HFFc6 (cell line): ENCODE measurements around the gene RHBG. TPM values are rescaled to one million over a fixed set of nuclear protein-coding genes. Genes with fewer than 3 reads are reported as not detected.
"Not testable (repeated sequence)": the region's sequence is repeated elsewhere in the genome, so short reads cannot be mapped to it uniquely, and the experiment has no call there.

Source experiments
- DNase-seq: peaks from one replicate; pipeline ENCODE4 v3.0.0-alpha.2; 2018
- H3K27ac Mint-ChIP-seq: 2 replicates; pipeline ENCODE4 v1.8.0; 2020; ENCODE audit warnings: mild to moderate bottlenecking, mixed read lengths
- H3K27me3 Mint-ChIP-seq: 2 replicates; pipeline ENCODE4 v1.8.0; 2021; ENCODE audit warnings: mild to moderate bottlenecking, moderate library complexity, mixed read lengths; ENCODE audit not compliant: insufficient read depth
- H3K36me3 Mint-ChIP-seq: 2 replicates; pipeline ENCODE4 v1.8.0; 2021; ENCODE audit warnings: low read depth, mixed read lengths
- H3K4me1 Mint-ChIP-seq: 2 replicates; pipeline ENCODE4 v1.8.0; 2020; ENCODE audit warnings: low read depth, mixed read lengths
- H3K4me3 Mint-ChIP-seq: 2 replicates; pipeline ENCODE4 v1.8.0; 2020; ENCODE audit warnings: mild to moderate bottlenecking, moderate library complexity, mixed read lengths
- H3K9me3 Mint-ChIP-seq: 2 replicates; pipeline ENCODE4 v1.8.0; 2020; ENCODE audit warnings: mild to moderate bottlenecking, mixed read lengths
- CTCF ChIP-seq: fragments of 200-600 bp; sonication (generic); IDR thresholded peaks from 2 replicates; pipeline ENCODE4 v1.5.0; 2021; ENCODE audit warnings: antibody characterized with exemption, mild to moderate bottlenecking
- total RNA-seq, 6 experiments: library from RNA; stranded (reverse); fragmentation: NEBNext Ultra II Directional; extraction: Animal tissue kit (Norgen Biotek cat#: 25700); gene quantifications; 2 replicates in 1 of 6; 3 replicates in 5 of 6; pipeline ENCODE4 v1.2.3, GENCODE V29; 2021

The RHBG gene
- total RNA-seq, 6 experiments from 2014 or later, result not detected

GRCh38 chr1:156346636-156347035, 22.4 kb upstream of the RHBG start:
- H3K4me1 Mint-ChIP-seq, result peaks cover 27% of the 10 kb centered on the region
- peaks cover 12% of the 10 kb centered on the region for H3K27me3 Mint-ChIP-seq
- peak overlapping the region; percentile 3 for H3K4me3 Mint-ChIP-seq
- no peak for TF ChIP-seq CTCF
- DNase-seq, result peak; percentile 49
- no peaks in the 10 kb centered on the region for H3K36me3 Mint-ChIP-seq
- H3K9me3 Mint-ChIP-seq, result no peaks in the 10 kb centered on the region
- no peak overlapping the region for H3K27ac Mint-ChIP-seq

GRCh38 chr1:156347331-156347730, 21.7 kb upstream of the RHBG start:
- Mint-ChIP-seq H3K4me3 (peak overlapping the region; percentile 3; the same call in 1 of the 2 replicates), H3K27me3 (peaks cover 14% of the 10 kb centered on the region), H3K4me1 (peaks cover 24% of the 10 kb centered on the region), H3K9me3 (no peaks in the 10 kb centered on the region), H3K27ac (peak overlapping the region; percentile 31), H3K36me3 (no peaks in the 10 kb centered on the region)
- peak; percentile 88 for DNase-seq
- no peak for TF ChIP-seq CTCF

GRCh38 chr1:156352481-156352880, 16.5 kb upstream of the RHBG start:
- H3K4me1 Mint-ChIP-seq, H3K4me3 Mint-ChIP-seq, H3K36me3 Mint-ChIP-seq, H3K27ac Mint-ChIP-seq, H3K9me3 Mint-ChIP-seq, DNase-seq: not testable (repeated sequence)
- peaks cover 20% of the 10 kb centered on the region for H3K27me3 Mint-ChIP-seq

- Mint-ChIP-seq H3K27ac (no peak overlapping the region), H3K4me3 (no peak overlapping the region)
Observed at GRCh38 chr1:156356262-156356874, 12.6 kb upstream of the RHBG start.

GRCh38 chr1:156356875-156357534, 12.0 kb upstream of the RHBG start:
- no peak overlapping the region for H3K4me3 Mint-ChIP-seq

More at GRCh38 chr1:156356262-156356874, 12.6 kb upstream of the RHBG start:
- no peaks in the 10 kb centered on the region for H3K36me3 Mint-ChIP-seq
- TF ChIP-seq CTCF, result no peak
- peaks cover 8% of the 10 kb centered on the region for H3K4me1 Mint-ChIP-seq
- no peaks in the 10 kb centered on the region for H3K9me3 Mint-ChIP-seq
- H3K27me3 Mint-ChIP-seq, result peaks cover 26% of the 10 kb centered on the region
- DNase-seq, result no peak

More at GRCh38 chr1:156356875-156357534, 12.0 kb upstream of the RHBG start:
- peak; percentile 96 for TF ChIP-seq CTCF
- DNase-seq, result no peak
- Mint-ChIP-seq H3K36me3 (no peaks in the 10 kb centered on the region), H3K27ac (no peak overlapping the region), H3K9me3 (no peaks in the 10 kb centered on the region), H3K4me1 (peaks cover 8% of the 10 kb centered on the region), H3K27me3 (peaks cover 22% of the 10 kb centered on the region)
